ENCODE measurements around the gene SHISAL1.

SHISAL1 gene

GRCh38 chr22:44215287-44215686 is 97.5 kb downstream of the SHISAL1 start:
- Histone ChIP-seq H3K18ac (ENCODE audit: low read depth in 1 of 2, low read length in 2 of 2) (no peak overlapping the region), H2AK5ac (ENCODE audit: low read length, severe bottlenecking) (no peak overlapping the region), H3K36me3 (ENCODE audit: control insufficient read depth in 1 of 2, insufficient read depth in 2 of 2, low read depth in 1 of 2, low read length in 2 of 2) (no peaks in the 10 kb centered on the region), H2AFZ (ENCODE audit: low read depth, low read length) (no peak overlapping the region), H3K27me3 (ENCODE audit: control insufficient read depth in 1 of 2, insufficient read depth in 1 of 2, low read length in 2 of 2) (peaks cover 12 to 38% of the 10 kb centered on the region in 2 experiments), H3K14ac (ENCODE audit: low read length in 2 of 2) (no peak overlapping the region), H3K4me3 (ENCODE audit: insufficient read depth in 1 of 2, low read depth in 1 of 2, low read length in 2 of 2) (no peak overlapping the region), H3K23ac (ENCODE audit: low read length in 2 of 2) (no peak overlapping the region), H2BK15ac (ENCODE audit: low read depth, poor library complexity, severe bottlenecking) (no peak overlapping the region), H3K9ac (ENCODE audit: low read length) (no peak overlapping the region), H3K4me2 (ENCODE audit: low read length, poor library complexity, severe bottlenecking) (no peak overlapping the region), H2BK120ac (ENCODE audit: low read depth, low read length) (no peak overlapping the region), H2BK5ac (ENCODE audit: low read depth, low read length, poor library complexity, severe bottlenecking) (no peak overlapping the region), H3K79me1 (replicated peaks; ENCODE audit: low read length, poor library complexity, severe bottlenecking) (no peaks in the 10 kb centered on the region), H3K4me1 (ENCODE audit: control insufficient read depth, insufficient read depth, low read depth, low read length) (no peaks in the 10 kb centered on the region), H4K91ac (ENCODE audit: low read length) (no peak overlapping the region), H2BK12ac (ENCODE audit: low read length in 2 of 2) (no peak overlapping the region), H3K9me3 (ENCODE audit: control insufficient read depth, low read length) (peaks cover 11% of the 10 kb centered on the region), H4K8ac (ENCODE audit: low read length) (no peak overlapping the region), H3K27ac (ENCODE audit: low read length, poor library complexity, severe bottlenecking) (no peak overlapping the region), H3K4ac (ENCODE audit: low read depth in 1 of 2, low read length in 2 of 2) (no peak overlapping the region)
- DNase-seq, result no peak
- 92% methylated on average over 3 of the region's 4 CpGs for WGBS

DNA sequence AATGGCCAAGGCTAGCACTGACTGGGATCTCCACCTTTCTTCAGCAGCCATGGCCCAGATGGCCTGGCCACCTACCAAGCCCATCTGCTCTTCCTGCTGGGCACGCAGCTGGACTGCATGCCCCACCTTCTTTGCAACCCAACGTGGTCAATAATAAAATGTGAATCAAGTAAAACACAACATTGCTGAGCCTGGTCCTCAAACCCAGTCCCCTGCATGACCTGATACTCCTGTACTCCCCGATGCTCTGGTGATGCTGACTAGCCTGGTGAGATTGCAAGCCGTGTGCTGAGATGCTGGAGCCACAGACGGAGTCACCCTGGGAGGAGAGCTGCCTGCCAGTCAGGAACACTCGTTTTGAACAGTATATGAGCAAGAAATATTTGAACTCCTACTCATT is 98.0 kb downstream of the SHISAL1 start:
- Histone ChIP-seq H3K27ac (ENCODE audit: low read length, poor library complexity, severe bottlenecking) (no peak overlapping the region), H2BK5ac (ENCODE audit: low read depth, low read length, poor library complexity, severe bottlenecking) (no peak overlapping the region), H3K4ac (ENCODE audit: low read depth in 1 of 2, low read length in 2 of 2) (no peak overlapping the region), H3K79me1 (replicated peaks; ENCODE audit: low read length, poor library complexity, severe bottlenecking) (no peaks in the 10 kb centered on the region), H4K91ac (ENCODE audit: low read length) (no peak overlapping the region), H3K18ac (ENCODE audit: low read depth in 1 of 2, low read length in 2 of 2) (no peak overlapping the region), H3K4me1 (ENCODE audit: control insufficient read depth, insufficient read depth, low read depth, low read length) (no peaks in the 10 kb centered on the region), H3K36me3 (ENCODE audit: control insufficient read depth in 1 of 2, insufficient read depth in 2 of 2, low read depth in 1 of 2, low read length in 2 of 2) (no peaks in the 10 kb centered on the region), H2BK12ac (ENCODE audit: low read length in 2 of 2) (no peak overlapping the region), H3K14ac (ENCODE audit: low read length in 2 of 2) (no peak overlapping the region), H2AFZ (ENCODE audit: low read depth, low read length) (no peak overlapping the region), H3K4me3 (ENCODE audit: insufficient read depth in 1 of 2, low read depth in 1 of 2, low read length in 2 of 2) (peak overlapping the region in 1 of 2 experiments; percentile 40), H3K4me2 (ENCODE audit: low read length, poor library complexity, severe bottlenecking) (no peak overlapping the region), H2BK120ac (ENCODE audit: low read depth, low read length) (no peak overlapping the region), H3K9me3 (ENCODE audit: control insufficient read depth, low read length) (peaks cover 15% of the 10 kb centered on the region), H3K9ac (ENCODE audit: low read length) (no peak overlapping the region), H2AK5ac (ENCODE audit: low read length, severe bottlenecking) (no peak overlapping the region), H2BK15ac (ENCODE audit: low read depth, poor library complexity, severe bottlenecking) (no peak overlapping the region), H4K8ac (ENCODE audit: low read length) (no peak overlapping the region), H3K27me3 (ENCODE audit: control insufficient read depth in 1 of 2, insufficient read depth in 1 of 2, low read length in 2 of 2) (peaks cover 12 to 36% of the 10 kb centered on the region in 2 experiments), H3K23ac (ENCODE audit: low read length in 2 of 2) (no peak overlapping the region)
- 57% methylated on average over 6 of the region's 6 CpGs for WGBS
- no peak for DNase-seq

DNA sequence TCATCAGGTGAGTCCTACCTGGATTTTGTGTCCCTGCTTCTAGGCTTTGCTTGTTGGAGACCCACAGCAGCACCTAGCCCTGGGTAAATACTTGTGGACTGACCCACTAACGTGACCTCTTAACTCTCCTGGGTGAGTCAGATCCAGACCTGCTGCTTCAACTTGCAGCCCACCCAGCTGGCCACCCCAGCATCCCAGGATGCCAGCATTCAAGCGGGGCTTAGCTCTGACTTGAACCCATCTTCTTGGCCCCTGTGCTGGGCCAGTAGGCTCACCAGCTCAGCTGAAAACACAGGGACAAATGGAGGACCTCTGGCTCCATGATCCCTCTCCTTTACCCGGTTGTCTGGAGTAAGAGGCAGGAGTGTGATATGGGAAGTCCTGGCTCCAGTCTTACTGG is 98.6 kb downstream of the SHISAL1 start:
- Histone ChIP-seq H3K9me3 (ENCODE audit: control insufficient read depth, low read length) (peaks cover 21% of the 10 kb centered on the region), H3K27me3 (ENCODE audit: control insufficient read depth in 1 of 2, insufficient read depth in 1 of 2, low read length in 2 of 2) (peaks cover 12 to 31% of the 10 kb centered on the region in 2 experiments), H3K4me3 (ENCODE audit: insufficient read depth in 1 of 2, low read depth in 1 of 2, low read length in 2 of 2) (no peak overlapping the region), H3K27ac (ENCODE audit: low read length, poor library complexity, severe bottlenecking) (no peak overlapping the region), H3K4ac (ENCODE audit: low read depth in 1 of 2, low read length in 2 of 2) (no peak overlapping the region), H3K36me3 (ENCODE audit: control insufficient read depth in 1 of 2, insufficient read depth in 2 of 2, low read depth in 1 of 2, low read length in 2 of 2) (no peaks in the 10 kb centered on the region), H2BK5ac (ENCODE audit: low read depth, low read length, poor library complexity, severe bottlenecking) (no peak overlapping the region), H4K8ac (ENCODE audit: low read length) (no peak overlapping the region), H2BK12ac (ENCODE audit: low read length in 2 of 2) (no peak overlapping the region), H4K91ac (ENCODE audit: low read length) (no peak overlapping the region), H2AK5ac (ENCODE audit: low read length, severe bottlenecking) (no peak overlapping the region), H2BK15ac (ENCODE audit: low read depth, poor library complexity, severe bottlenecking) (no peak overlapping the region), H3K18ac (ENCODE audit: low read depth in 1 of 2, low read length in 2 of 2) (no peak overlapping the region), H3K14ac (ENCODE audit: low read length in 2 of 2) (no peak overlapping the region), H2BK120ac (ENCODE audit: low read depth, low read length) (no peak overlapping the region), H3K4me2 (ENCODE audit: low read length, poor library complexity, severe bottlenecking) (no peak overlapping the region), H2AFZ (ENCODE audit: low read depth, low read length) (no peak overlapping the region), H3K4me1 (ENCODE audit: control insufficient read depth, insufficient read depth, low read depth, low read length) (no peaks in the 10 kb centered on the region), H3K23ac (ENCODE audit: low read length in 2 of 2) (no peak overlapping the region), H3K9ac (ENCODE audit: low read length) (no peak overlapping the region), H3K79me1 (replicated peaks; ENCODE audit: low read length, poor library complexity, severe bottlenecking) (no peaks in the 10 kb centered on the region)
- WGBS, result 80% methylated on average over 3 of the region's 3 CpGs
- DNase-seq, result no peak

GRCh38 chr22:44213489-44214043 is 99.2 kb downstream of the SHISAL1 start:
- Histone ChIP-seq H2BK5ac (ENCODE audit: low read depth, low read length, poor library complexity, severe bottlenecking) (no peak overlapping the region), H2BK120ac (ENCODE audit: low read depth, low read length) (no peak overlapping the region), H3K9ac (ENCODE audit: low read length) (no peak overlapping the region), H3K36me3 (ENCODE audit: control insufficient read depth in 1 of 2, insufficient read depth in 2 of 2, low read depth in 1 of 2, low read length in 2 of 2) (no peaks in the 10 kb centered on the region), H4K8ac (ENCODE audit: low read length) (no peak overlapping the region), H3K4me3 (ENCODE audit: insufficient read depth in 1 of 2, low read depth in 1 of 2, low read length in 2 of 2) (no peak overlapping the region), H3K4me2 (ENCODE audit: low read length, poor library complexity, severe bottlenecking) (no peak overlapping the region), H3K79me1 (replicated peaks; ENCODE audit: low read length, poor library complexity, severe bottlenecking) (no peaks in the 10 kb centered on the region), H3K27me3 (ENCODE audit: control insufficient read depth in 1 of 2, insufficient read depth in 1 of 2, low read length in 2 of 2) (peaks cover 12 to 27% of the 10 kb centered on the region in 2 experiments), H2BK12ac (ENCODE audit: low read length in 2 of 2) (no peak overlapping the region), H3K9me3 (ENCODE audit: control insufficient read depth, low read length) (peaks cover 26% of the 10 kb centered on the region), H3K27ac (ENCODE audit: low read length, poor library complexity, severe bottlenecking) (no peak overlapping the region), H2AFZ (ENCODE audit: low read depth, low read length) (no peak overlapping the region), H2AK5ac (ENCODE audit: low read length, severe bottlenecking) (no peak overlapping the region), H3K4me1 (ENCODE audit: control insufficient read depth, insufficient read depth, low read depth, low read length) (no peaks in the 10 kb centered on the region), H3K14ac (ENCODE audit: low read length in 2 of 2) (no peak overlapping the region), H3K23ac (ENCODE audit: low read length in 2 of 2) (no peak overlapping the region), H4K91ac (ENCODE audit: low read length) (no peak overlapping the region), H3K18ac (ENCODE audit: low read depth in 1 of 2, low read length in 2 of 2) (no peak overlapping the region), H2BK15ac (ENCODE audit: low read depth, poor library complexity, severe bottlenecking) (no peak overlapping the region), H3K4ac (ENCODE audit: low read depth in 1 of 2, low read length in 2 of 2) (no peak overlapping the region)
- DNase-seq, result no peak
- WGBS, result 79% methylated on average over 3 of the region's 3 CpGs
